Muscle of leg (tissue), 16 donors: Measurements from ENCODE around the gene ASB11. TPM values are rescaled to one million over a fixed set of nuclear protein-coding genes. Genes with fewer than 3 reads are reported as not detected.

Source experiments
- DNase-seq: peaks from one replicate; pipeline ENCODE4 v3.0.0; 2013
- H3K27ac ChIP-seq: one replicate; pipeline ENCODE4 v1.5.1; 2013; ENCODE audit warnings: mild to moderate bottlenecking, low read length, control low read depth
- H3K27me3 ChIP-seq: one replicate; pipeline ENCODE4 v1.6.1; 2013; ENCODE audit warnings: low read length; ENCODE audit not compliant: control insufficient read depth, insufficient read depth
- H3K36me3 ChIP-seq: one replicate; pipeline ENCODE4 v1.6.1; 2013; ENCODE audit warnings: low read length; ENCODE audit not compliant: control insufficient read depth, insufficient read depth
- H3K4me1 ChIP-seq: one replicate; pipeline ENCODE4 v1.6.1; 2013; ENCODE audit warnings: low read length; ENCODE audit not compliant: control insufficient read depth, insufficient read depth
- H3K4me3 ChIP-seq: one replicate; pipeline ENCODE4 v1.5.1; 2013; ENCODE audit warnings: low read length, control low read depth
- H3K9me3 ChIP-seq: replicated peaks from 2 replicates; pipeline ENCODE4 v1.6.1; 2013; ENCODE audit warnings: low read depth, low read length; ENCODE audit not compliant: control insufficient read depth
- WGBS: methylation state at CpG from one replicate; pipeline ENCODE4 v1.1.5; 2013; ENCODE audit warnings: missing lambda C conversion rate; ENCODE audit not compliant: insufficient coverage; 5-methylcytosine and 5-hydroxymethylcytosine counted together
- long read RNA-seq, 11 donors: transcript quantifications; one replicate each; lab custom pipeline, GENCODE V29; 2026
- polyA plus RNA-seq, 8 donors: library from polyadenylated mRNA; unstranded; fragments of 120-200 nt; gene quantifications; one replicate each; pipeline versions ENCODE4 v1.2.1 to v1.2.3, GENCODE V29; 2013; ENCODE audit warnings: inconsistent platforms in 1 of 8, low replicate concordance in 1 of 8; ENCODE audit not compliant: insufficient read length in 8 of 8, insufficient read depth in 1 of 8
- total RNA-seq: library from RNA; stranded (reverse); fragments of 120-200 nt; gene quantifications from one replicate; pipeline ENCODE4 v1.2.4, GENCODE V29; 2013

The ASB11 gene
- 9.4 TPM for total RNA-seq
- 10 to 100 TPM in 1 of 8 donors, 1 to 10 TPM in 7; 3.9 to 11.7 (median 5.9) TPM for polyA plus RNA-seq
- long read RNA-seq, donor 1, result 0 reads
- long read RNA-seq, donor 2, result 0 reads
- long read RNA-seq, donor 3, partial matches to known transcripts, result 0 of 1 reads
- long read RNA-seq, donor 3, other reads (novel, unspliced or antisense), result 0 of 1 reads
- long read RNA-seq, donor 4, partial matches to known transcripts, result 0 of 2 reads
- long read RNA-seq, donor 4, other reads (novel, unspliced or antisense), result 0 of 2 reads
- long read RNA-seq, donor 5, partial matches to known transcripts, result 0 of 2 reads
- long read RNA-seq, donor 5, other reads (novel, unspliced or antisense), result 0 of 2 reads
- long read RNA-seq, donor 6, partial matches to known transcripts, result 0 of 4 reads
- long read RNA-seq, donor 6, other reads (novel, unspliced or antisense), result 0 of 4 reads
- long read RNA-seq, donor 7, partial matches to known transcripts, result 0 of 1 reads
- long read RNA-seq, donor 7, other reads (novel, unspliced or antisense), result 0 of 1 reads
- long read RNA-seq, donor 8, result 0 reads
- long read RNA-seq, donor 9, partial matches to known transcripts, result 0 of 2 reads
- long read RNA-seq, donor 9, other reads (novel, unspliced or antisense), result 0 of 2 reads
- long read RNA-seq, donor 10, result 0 reads
- long read RNA-seq, donor 11, partial matches to known transcripts, result 0 of 1 reads
- long read RNA-seq, donor 11, other reads (novel, unspliced or antisense), result 0 of 1 reads

DNA sequence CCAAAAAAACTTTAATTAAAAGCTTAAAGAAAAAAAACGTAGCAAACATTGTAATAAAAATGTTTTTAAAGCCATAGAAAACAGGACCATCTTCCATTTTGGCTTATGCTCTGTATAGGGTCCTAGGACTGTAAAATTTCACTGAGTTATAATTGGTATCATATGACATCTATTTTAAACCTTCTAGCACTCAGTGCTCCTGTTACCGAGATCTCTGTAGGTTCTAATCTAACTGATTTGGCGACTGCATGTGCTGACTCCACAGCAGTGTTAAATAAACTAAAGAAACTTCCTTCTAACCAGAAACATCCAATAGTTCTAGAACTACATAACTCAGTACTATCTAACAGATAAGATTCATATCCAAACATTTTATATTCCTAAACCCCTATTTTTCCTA, at the start of gene ASB11:
Gene ASB11 (minus strand): TSS at position 132 of the 400 bp plus-strand sequence. CDS start 35 bp downstream, at position 97.
- 80% methylated on average over 1 of the region's 3 CpGs for WGBS
- Histone ChIP-seq H3K27me3 (peaks cover 6% of the 10 kb centered on the region), H3K9me3 (no peaks in the 10 kb centered on the region), H3K4me1 (no peaks in the 10 kb centered on the region), H3K36me3 (no peaks in the 10 kb centered on the region), H3K4me3 (peak within 1 kb of the TSS; percentile 0), H3K27ac (no peak within 1 kb of the TSS)
- DNase-seq, result no peak

- H3K27me3 ChIP-seq, result peaks cover 31% of the 10 kb centered on the region
- 45% methylated on average over 1 of the region's 2 CpGs for WGBS
- no peak overlapping the region for H3K4me3 ChIP-seq
- H3K27ac ChIP-seq, result no peak overlapping the region
- no peaks in the 10 kb centered on the region for H3K4me1 ChIP-seq
- no peak for DNase-seq
- H3K9me3 ChIP-seq, result peaks cover 4% of the 10 kb centered on the region
- no peaks in the 10 kb centered on the region for H3K36me3 ChIP-seq
Measured at GRCh38 chrX:15359701-15360100, 44.3 kb upstream of the ASB11 start.

DNA sequence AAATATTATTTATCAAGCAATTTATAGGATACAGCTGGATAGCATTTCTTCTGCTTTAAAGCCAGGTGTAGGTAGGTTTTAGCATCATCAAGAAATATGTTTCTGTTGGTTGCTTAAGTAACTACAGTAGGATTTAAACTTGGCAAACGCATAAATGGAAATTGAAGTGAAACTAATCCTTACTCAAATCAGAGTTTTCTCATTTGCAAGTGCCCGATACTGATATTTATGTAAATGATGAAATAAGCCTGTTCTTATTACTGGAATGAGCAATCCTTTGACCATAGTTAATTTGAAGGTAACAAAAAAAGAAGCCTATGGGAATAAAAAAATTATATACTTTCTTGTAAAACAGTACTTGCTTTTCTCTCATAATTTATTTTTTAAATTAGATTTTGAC, 43.1 kb upstream of the ASB11 start:
- no CpG with 5 or more reads among the region's 2 CpGs for WGBS
- no peak overlapping the region for H3K4me3 ChIP-seq
- DNase-seq, result no peak
- peaks cover 26% of the 10 kb centered on the region for H3K27me3 ChIP-seq
- H3K36me3 ChIP-seq, result no peaks in the 10 kb centered on the region
- H3K27ac ChIP-seq, result no peak overlapping the region
- peaks cover 4% of the 10 kb centered on the region for H3K9me3 ChIP-seq
- H3K4me1 ChIP-seq, result no peaks in the 10 kb centered on the region

- no CpG with 5 or more reads among the region's 1 CpG for WGBS
- Histone ChIP-seq H3K27ac (no peak overlapping the region), H3K27me3 (peaks cover 20% of the 10 kb centered on the region), H3K4me3 (no peak overlapping the region), H3K4me1 (no peaks in the 10 kb centered on the region), H3K36me3 (no peaks in the 10 kb centered on the region), H3K9me3 (peaks cover 4% of the 10 kb centered on the region)
- peak; percentile 72 for DNase-seq
Measured at GRCh38 chrX:15356444-15356843, 41.0 kb upstream of the ASB11 start.

DNA sequence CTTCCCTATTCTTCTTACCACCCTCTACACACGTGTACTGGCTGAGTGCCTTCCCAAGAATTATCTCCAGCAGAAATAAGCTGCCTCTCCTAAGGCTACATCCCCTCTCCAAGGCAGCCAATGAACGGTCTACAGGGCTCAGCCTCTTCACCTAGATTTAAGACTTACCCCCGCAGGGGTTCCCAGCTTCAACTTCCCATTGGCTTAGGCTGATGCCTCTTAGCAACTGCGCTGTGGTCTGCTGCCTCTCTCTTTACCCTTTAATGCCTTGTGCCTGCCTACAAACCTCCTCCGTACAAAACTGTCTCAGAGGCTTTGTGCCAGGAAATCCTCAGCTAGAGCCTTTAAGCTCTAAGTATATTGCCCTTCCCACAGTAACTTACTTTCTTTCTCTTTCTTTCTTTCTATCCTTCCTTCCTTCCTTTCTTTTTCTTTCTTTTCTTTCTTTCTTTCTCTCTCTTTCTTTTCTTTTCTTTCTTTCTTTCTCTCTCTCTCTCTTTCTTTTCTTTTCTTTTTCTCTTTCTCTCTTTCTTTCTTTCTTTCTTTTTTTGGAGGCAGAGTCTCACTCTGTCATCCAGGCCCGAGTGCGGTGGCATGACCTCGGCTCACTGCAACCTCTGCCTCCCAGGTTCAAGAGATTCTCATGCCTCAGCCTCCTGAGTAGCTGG, 35.0 kb upstream of the ASB11 start:
- no peak overlapping the region for H3K4me3 ChIP-seq
- no peaks in the 10 kb centered on the region for H3K4me1 ChIP-seq
- no peaks in the 10 kb centered on the region for H3K9me3 ChIP-seq
- H3K27me3 ChIP-seq, result peaks cover 7% of the 10 kb centered on the region
- 29% methylated on average over 5 of the region's 8 CpGs for WGBS
- no peaks in the 10 kb centered on the region for H3K36me3 ChIP-seq
- DNase-seq, result peak; percentile 11
- H3K27ac ChIP-seq, result no peak overlapping the region

DNA sequence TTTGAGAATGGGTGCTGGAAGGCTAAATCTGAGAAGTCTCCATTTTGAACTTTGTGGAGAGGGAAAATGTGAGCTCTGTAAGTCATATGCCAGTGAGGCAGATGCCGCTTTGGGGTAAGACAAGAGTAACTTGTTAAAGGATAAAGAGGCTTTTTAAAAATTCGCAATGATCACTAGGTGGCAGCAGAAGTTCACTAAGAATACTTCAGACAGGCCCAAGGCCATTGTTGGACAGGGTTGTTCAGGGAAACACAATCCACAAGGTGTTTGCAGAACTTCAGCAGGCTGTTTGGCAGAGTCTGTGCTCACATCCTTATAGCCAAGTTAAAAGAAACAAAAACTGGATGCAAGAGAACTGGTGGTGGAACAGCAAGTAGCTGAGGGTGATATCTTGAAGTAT, 33.6 kb upstream of the ASB11 start:
- no peak overlapping the region for H3K4me3 ChIP-seq
- H3K27ac ChIP-seq, result no peak overlapping the region
- WGBS, result 0% methylated on average over 1 of the region's 2 CpGs
- no peaks in the 10 kb centered on the region for H3K4me1 ChIP-seq
- H3K27me3 ChIP-seq, result peaks cover 10% of the 10 kb centered on the region
- no peaks in the 10 kb centered on the region for H3K36me3 ChIP-seq
- peak; percentile 82 for DNase-seq
- no peaks in the 10 kb centered on the region for H3K9me3 ChIP-seq

DNA sequence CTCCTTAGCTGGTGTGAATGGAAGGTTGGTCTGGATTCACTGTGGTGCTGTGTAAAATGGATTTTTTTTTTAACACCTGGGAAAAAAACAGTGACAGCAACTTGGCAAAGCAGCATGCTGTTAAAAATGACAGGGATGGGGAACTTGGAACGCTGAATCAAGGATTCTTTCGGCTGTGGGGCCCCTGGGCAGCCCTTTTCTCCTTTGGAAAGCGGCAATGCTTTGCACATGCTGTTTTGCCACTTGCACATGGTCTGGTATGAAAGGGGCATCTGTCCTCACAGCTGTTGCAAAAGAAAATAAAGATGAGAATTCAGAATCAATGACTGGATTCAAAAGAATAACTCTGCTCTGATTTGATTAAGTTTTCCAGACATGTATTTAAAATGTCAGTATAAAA, 30.5 kb upstream of the ASB11 start:
- H3K27me3 ChIP-seq, result peaks cover 20% of the 10 kb centered on the region
- 74% methylated on average over 2 of the region's 3 CpGs for WGBS
- no peak overlapping the region for H3K4me3 ChIP-seq

GRCh38 chrX:15344106-15344505, 28.7 kb upstream of the ASB11 start:
- H3K27ac ChIP-seq, result no peak overlapping the region
- H3K36me3 ChIP-seq, result no peaks in the 10 kb centered on the region
- no peaks in the 10 kb centered on the region for H3K4me1 ChIP-seq
- no peaks in the 10 kb centered on the region for H3K9me3 ChIP-seq
- peaks cover 21% of the 10 kb centered on the region for H3K27me3 ChIP-seq
- DNase-seq, result no peak
- no peak overlapping the region for H3K4me3 ChIP-seq

More for the DNA sequence above, 30.5 kb upstream of the ASB11 start:
- Histone ChIP-seq H3K9me3 (no peaks in the 10 kb centered on the region), H3K27ac (no peak overlapping the region), H3K36me3 (no peaks in the 10 kb centered on the region), H3K4me1 (no peaks in the 10 kb centered on the region)
- DNase-seq, result peak; percentile 15

DNA sequence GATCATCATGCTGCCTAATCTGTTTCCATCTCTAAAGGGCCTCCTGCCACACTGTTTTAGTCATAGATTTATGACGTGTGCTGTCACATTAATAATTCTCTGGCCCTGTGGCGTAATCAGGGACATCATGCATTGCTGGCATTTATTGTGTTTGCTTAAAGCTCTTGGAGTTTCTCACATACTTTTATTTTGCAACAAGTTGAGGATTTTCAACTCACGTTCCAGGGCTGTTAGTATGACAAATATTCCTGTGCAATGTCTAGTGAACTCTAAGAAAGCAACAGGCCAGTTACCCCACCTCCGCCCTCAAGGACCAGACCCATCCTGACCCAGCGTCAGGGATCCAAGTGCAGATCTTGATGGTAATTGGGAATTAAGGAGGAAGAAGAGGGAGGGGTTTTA, 27.6 kb upstream of the ASB11 start:
- no CpG with 5 or more reads among the region's 5 CpGs for WGBS

GRCh38 chrX:15340867-15341266, 25.4 kb upstream of the ASB11 start:
- H3K4me3 ChIP-seq, result no peak overlapping the region
- DNase-seq, result no peak
- WGBS, result 59% methylated on average over 2 of the region's 2 CpGs

More for the DNA sequence above, 27.6 kb upstream of the ASB11 start:
- Histone ChIP-seq H3K4me3 (no peak overlapping the region), H3K27me3 (peaks cover 21% of the 10 kb centered on the region), H3K4me1 (no peaks in the 10 kb centered on the region), H3K27ac (no peak overlapping the region), H3K36me3 (no peaks in the 10 kb centered on the region), H3K9me3 (no peaks in the 10 kb centered on the region)
- DNase-seq, result no peak

More at GRCh38 chrX:15340867-15341266, 25.4 kb upstream of the ASB11 start:
- no peaks in the 10 kb centered on the region for H3K4me1 ChIP-seq
- no peaks in the 10 kb centered on the region for H3K36me3 ChIP-seq
- peaks cover 25% of the 10 kb centered on the region for H3K27me3 ChIP-seq
- no peaks in the 10 kb centered on the region for H3K9me3 ChIP-seq
- H3K27ac ChIP-seq, result no peak overlapping the region
